ENCODE measurements around the gene PDHX.
"Not testable (repeated sequence)": the region's sequence is repeated elsewhere in the genome, so short reads cannot be mapped to it uniquely, and the experiment has no call there.

PDHX gene

GRCh38 chr11:34891611-34892010 lies 24.8 kb upstream of the PDHX start:
- Histone ChIP-seq H2AFZ (ENCODE audit: low read length, unreplicated experiment) (no peak overlapping the region), H3K27me3 (ENCODE audit: insufficient read depth, low read length) (no peaks in the 10 kb centered on the region), H3K36me3 (ENCODE audit: insufficient read depth, low read length) (no peaks in the 10 kb centered on the region; the same call in 1 of the 2 replicates), H3K4me1 (ENCODE audit: control insufficient read depth, insufficient read depth, low read length, unreplicated experiment) (no peaks in the 10 kb centered on the region), H3K27ac (ENCODE audit: low read depth, low read length) (no peak overlapping the region), H3K4me3 (ENCODE audit: low read depth, low read length) (no peak overlapping the region), H3K79me2 (ENCODE audit: control insufficient read depth, insufficient read depth, low read length, unreplicated experiment) (no peaks in the 10 kb centered on the region)

DNA sequence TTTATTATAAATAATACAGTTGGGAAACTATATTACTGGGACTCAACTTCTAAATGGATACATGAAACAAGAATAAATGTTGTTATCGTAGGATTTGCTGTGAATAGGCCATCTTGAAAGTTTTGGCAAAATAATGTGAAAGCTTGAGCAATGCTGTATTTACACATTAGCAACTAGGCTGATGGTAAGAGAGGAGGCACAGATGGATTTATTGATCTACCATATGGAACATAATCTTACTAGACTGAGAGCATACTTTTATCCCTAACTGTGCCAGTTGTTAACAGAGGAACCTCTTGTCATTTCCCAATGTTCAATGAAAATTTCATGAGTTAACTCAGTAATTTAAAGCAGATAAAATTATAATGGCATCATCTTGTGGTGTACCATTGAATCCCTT lies 23.0 kb upstream of the PDHX start:
- H3K36me3 ChIP-seq (ENCODE audit: insufficient read depth, low read length) = no peaks in the 10 kb centered on the region
- H3K4me3 ChIP-seq (ENCODE audit: low read depth, low read length) = no peak overlapping the region
- H3K27me3 ChIP-seq (ENCODE audit: insufficient read depth, low read length) = no peaks in the 10 kb centered on the region
- H3K4me1 ChIP-seq (ENCODE audit: control insufficient read depth, insufficient read depth, low read length, unreplicated experiment) = no peaks in the 10 kb centered on the region
- no peak overlapping the region for H2AFZ ChIP-seq (ENCODE audit: low read length, unreplicated experiment)
- no peak overlapping the region for H3K27ac ChIP-seq (ENCODE audit: low read depth, low read length)
- H3K79me2 ChIP-seq (ENCODE audit: control insufficient read depth, insufficient read depth, low read length, unreplicated experiment) = no peaks in the 10 kb centered on the region

- not testable (repeated sequence) for H3K36me3 ChIP-seq (ENCODE audit: insufficient read depth, low read length); H3K79me2 ChIP-seq (ENCODE audit: control insufficient read depth, insufficient read depth, low read length, unreplicated experiment); H3K4me1 ChIP-seq (ENCODE audit: control insufficient read depth, insufficient read depth, low read length, unreplicated experiment); H3K4me3 ChIP-seq (ENCODE audit: low read depth, low read length); H3K27ac ChIP-seq (ENCODE audit: low read depth, low read length); H3K27me3 ChIP-seq (ENCODE audit: insufficient read depth, low read length); H2AFZ ChIP-seq (ENCODE audit: low read length, unreplicated experiment)
Measured at GRCh38 chr11:34896191-34896590, 20.2 kb upstream of the PDHX start.

DNA sequence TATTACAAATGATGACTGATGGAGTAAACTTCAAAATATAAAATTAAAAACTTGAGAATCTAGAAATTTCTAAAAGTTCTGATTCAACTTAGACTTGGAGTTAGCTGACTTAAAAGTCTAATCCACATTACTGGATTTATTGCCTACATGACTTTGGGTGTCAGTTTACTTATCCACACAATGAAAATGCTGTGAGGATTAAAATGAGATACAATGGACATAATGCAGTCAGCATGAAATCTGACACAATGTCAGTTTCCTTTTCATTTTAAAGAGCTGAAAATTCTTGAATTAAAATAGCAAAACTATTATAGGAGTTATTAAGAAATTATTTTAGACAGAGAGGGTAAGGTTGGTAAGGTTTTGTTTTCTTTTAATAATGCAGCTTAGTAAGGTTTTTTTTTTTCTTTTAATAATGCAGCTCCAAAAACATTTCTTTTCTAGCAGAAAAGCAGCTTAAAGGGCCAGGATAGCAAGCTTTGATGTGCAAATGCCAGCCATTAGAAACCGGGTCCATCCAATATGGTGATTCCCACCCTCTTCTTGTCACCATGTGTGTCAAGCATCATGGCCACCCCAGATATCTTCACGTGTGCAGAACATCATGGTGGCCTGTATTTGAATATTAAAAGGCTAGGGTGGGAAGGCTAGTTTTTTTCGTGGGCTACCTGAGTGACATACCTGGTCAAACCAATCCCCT lies 19.1 kb upstream of the PDHX start:
- H3K27me3 ChIP-seq (ENCODE audit: insufficient read depth, low read length) = no peaks in the 10 kb centered on the region
- no peaks in the 10 kb centered on the region for H3K4me1 ChIP-seq (ENCODE audit: control insufficient read depth, insufficient read depth, low read length, unreplicated experiment)
- no peak overlapping the region for H2AFZ ChIP-seq (ENCODE audit: low read length, unreplicated experiment)
- peaks cover 6% of the 10 kb centered on the region for H3K79me2 ChIP-seq (ENCODE audit: control insufficient read depth, insufficient read depth, low read length, unreplicated experiment)
- peaks cover 18% of the 10 kb centered on the region; the same call in 1 of the 2 replicates for H3K36me3 ChIP-seq (ENCODE audit: insufficient read depth, low read length)
- no peak overlapping the region for H3K27ac ChIP-seq (ENCODE audit: low read depth, low read length)
- no peak overlapping the region for H3K4me3 ChIP-seq (ENCODE audit: low read depth, low read length)

- H3K79me2 ChIP-seq (ENCODE audit: control insufficient read depth, insufficient read depth, low read length, unreplicated experiment) = peaks cover 11% of the 10 kb centered on the region
- no peaks in the 10 kb centered on the region for H3K4me1 ChIP-seq (ENCODE audit: control insufficient read depth, insufficient read depth, low read length, unreplicated experiment)
- H3K27ac ChIP-seq (ENCODE audit: low read depth, low read length) = no peak overlapping the region
- peaks cover 27% of the 10 kb centered on the region; the same call in 1 of the 2 replicates for H3K36me3 ChIP-seq (ENCODE audit: insufficient read depth, low read length)
- no peak overlapping the region for H2AFZ ChIP-seq (ENCODE audit: low read length, unreplicated experiment)
- H3K27me3 ChIP-seq (ENCODE audit: insufficient read depth, low read length) = no peaks in the 10 kb centered on the region
- H3K4me3 ChIP-seq (ENCODE audit: low read depth, low read length) = no peak overlapping the region
Measured at GRCh38 chr11:34898474-34898873, 17.9 kb upstream of the PDHX start.

DNA sequence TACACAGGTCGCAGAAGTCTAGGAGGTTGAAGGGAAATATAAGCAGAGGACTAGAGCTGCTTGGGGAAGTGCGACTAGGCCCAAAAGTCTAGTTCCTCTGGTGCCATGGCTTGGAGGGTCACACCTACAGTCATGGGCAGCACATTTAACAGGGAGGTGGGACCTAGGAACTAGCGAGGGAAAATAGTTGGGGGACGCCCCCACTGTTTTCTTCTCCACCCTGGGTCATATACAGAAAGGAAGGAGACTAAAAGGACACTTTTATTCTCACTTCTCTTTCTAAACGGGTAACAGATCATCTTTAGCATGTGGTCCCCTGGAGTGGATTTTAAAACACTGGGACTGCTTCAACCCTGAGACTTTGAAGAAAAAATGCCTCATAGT lies 16.8 kb upstream of the PDHX start:
- H3K4me1 ChIP-seq (ENCODE audit: control insufficient read depth, insufficient read depth, low read length, unreplicated experiment) = no peaks in the 10 kb centered on the region
- peaks cover 27% of the 10 kb centered on the region; the same call in 1 of the 2 replicates for H3K36me3 ChIP-seq (ENCODE audit: insufficient read depth, low read length)
- H3K4me3 ChIP-seq (ENCODE audit: low read depth, low read length) = no peak overlapping the region
- no peak overlapping the region for H3K27ac ChIP-seq (ENCODE audit: low read depth, low read length)
- peaks cover 12% of the 10 kb centered on the region for H3K79me2 ChIP-seq (ENCODE audit: control insufficient read depth, insufficient read depth, low read length, unreplicated experiment)
- H2AFZ ChIP-seq (ENCODE audit: low read length, unreplicated experiment) = no peak overlapping the region
- no peaks in the 10 kb centered on the region for H3K27me3 ChIP-seq (ENCODE audit: insufficient read depth, low read length)

GRCh38 chr11:34904421-34904955 lies 11.9 kb upstream of the PDHX start:
- Histone ChIP-seq H2AFZ (ENCODE audit: low read length, unreplicated experiment) (no peak overlapping the region), H3K27me3 (ENCODE audit: insufficient read depth, low read length) (no peaks in the 10 kb centered on the region), H3K4me1 (ENCODE audit: control insufficient read depth, insufficient read depth, low read length, unreplicated experiment) (no peaks in the 10 kb centered on the region), H3K27ac (ENCODE audit: low read depth, low read length) (no peak overlapping the region), H3K36me3 (ENCODE audit: insufficient read depth, low read length) (peaks cover 26% of the 10 kb centered on the region; the same call in 1 of the 2 replicates), H3K79me2 (ENCODE audit: control insufficient read depth, insufficient read depth, low read length, unreplicated experiment) (peaks cover 12% of the 10 kb centered on the region), H3K4me3 (ENCODE audit: low read depth, low read length) (no peak overlapping the region)

- H2AFZ ChIP-seq (ENCODE audit: low read length, unreplicated experiment) = no peak overlapping the region
- H3K27me3 ChIP-seq (ENCODE audit: insufficient read depth, low read length) = no peaks in the 10 kb centered on the region
- peaks cover 12% of the 10 kb centered on the region for H3K79me2 ChIP-seq (ENCODE audit: control insufficient read depth, insufficient read depth, low read length, unreplicated experiment)
- H3K36me3 ChIP-seq (ENCODE audit: insufficient read depth, low read length) = peaks cover 22% of the 10 kb centered on the region; the same call in 1 of the 2 replicates
- no peak overlapping the region for H3K27ac ChIP-seq (ENCODE audit: low read depth, low read length)
- no peaks in the 10 kb centered on the region for H3K4me1 ChIP-seq (ENCODE audit: control insufficient read depth, insufficient read depth, low read length, unreplicated experiment)
- H3K4me3 ChIP-seq (ENCODE audit: low read depth, low read length) = no peak overlapping the region
Measured at GRCh38 chr11:34905666-34906065, 10.8 kb upstream of the PDHX start.

GRCh38 chr11:34907934-34908593 lies 8.4 kb upstream of the PDHX start:
- H3K4me1 ChIP-seq (ENCODE audit: control insufficient read depth, insufficient read depth, low read length, unreplicated experiment) = no peaks in the 10 kb centered on the region
- H3K27me3 ChIP-seq (ENCODE audit: insufficient read depth, low read length) = no peaks in the 10 kb centered on the region
- no peak overlapping the region for H3K27ac ChIP-seq (ENCODE audit: low read depth, low read length)
- no peak overlapping the region for H2AFZ ChIP-seq (ENCODE audit: low read length, unreplicated experiment)
- peaks cover 6% of the 10 kb centered on the region for H3K79me2 ChIP-seq (ENCODE audit: control insufficient read depth, insufficient read depth, low read length, unreplicated experiment)
- peaks cover 3% of the 10 kb centered on the region; the same call in 1 of the 2 replicates for H3K36me3 ChIP-seq (ENCODE audit: insufficient read depth, low read length)
- H3K4me3 ChIP-seq (ENCODE audit: low read depth, low read length) = no peak overlapping the region

DNA sequence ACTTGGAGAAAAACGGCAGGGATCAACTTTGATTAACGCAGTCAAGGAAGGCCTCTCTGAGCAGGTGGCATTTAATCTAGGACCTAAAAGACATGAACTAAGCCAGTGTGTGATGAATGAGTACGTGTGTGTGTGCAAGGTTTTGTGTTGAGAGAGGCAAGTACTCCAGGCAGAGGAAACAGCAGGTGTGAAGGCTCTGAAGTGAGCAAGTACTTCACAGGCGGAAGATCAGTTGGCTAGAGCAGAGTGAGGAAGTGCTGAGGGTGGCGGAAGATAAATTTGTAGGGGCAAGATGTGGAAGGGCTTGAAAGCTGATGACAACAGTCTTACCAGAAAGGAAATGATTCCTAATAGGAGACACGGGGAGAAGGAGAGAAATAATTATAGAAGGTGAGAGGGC lies 7.0 kb upstream of the PDHX start:
- Histone ChIP-seq H3K4me3 (ENCODE audit: low read depth, low read length) (no peak overlapping the region), H3K27ac (ENCODE audit: low read depth, low read length) (no peak overlapping the region), H3K36me3 (ENCODE audit: insufficient read depth, low read length) (peaks cover 7% of the 10 kb centered on the region; the same call in 1 of the 2 replicates), H3K27me3 (ENCODE audit: insufficient read depth, low read length) (no peaks in the 10 kb centered on the region), H2AFZ (ENCODE audit: low read length, unreplicated experiment) (no peak overlapping the region), H3K4me1 (ENCODE audit: control insufficient read depth, insufficient read depth, low read length, unreplicated experiment) (no peaks in the 10 kb centered on the region), H3K79me2 (ENCODE audit: control insufficient read depth, insufficient read depth, low read length, unreplicated experiment) (peaks cover 7% of the 10 kb centered on the region)

DNA sequence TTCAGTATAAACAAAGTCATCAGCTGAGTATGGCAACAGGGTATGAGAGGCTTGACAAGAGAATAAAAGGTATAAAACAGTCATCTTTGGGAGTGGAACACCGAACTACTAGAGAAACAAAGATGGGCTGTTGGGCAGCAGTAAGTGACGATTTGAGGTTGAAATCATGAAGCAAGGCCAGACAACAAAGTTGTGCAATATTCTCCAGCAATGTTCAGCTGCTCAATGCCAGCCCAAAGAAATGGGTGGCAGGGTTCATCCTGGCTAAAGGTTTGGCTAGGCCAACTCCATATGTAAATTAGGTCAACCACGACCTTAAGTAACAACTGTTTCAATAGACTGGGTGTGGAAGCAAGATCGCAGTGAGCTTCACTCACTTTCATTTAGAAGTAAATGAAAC lies 6.5 kb upstream of the PDHX start:
- no peaks in the 10 kb centered on the region for H3K27me3 ChIP-seq (ENCODE audit: insufficient read depth, low read length)
- H3K27ac ChIP-seq (ENCODE audit: low read depth, low read length) = no peak overlapping the region
- H3K79me2 ChIP-seq (ENCODE audit: control insufficient read depth, insufficient read depth, low read length, unreplicated experiment) = peaks cover 11% of the 10 kb centered on the region
- H2AFZ ChIP-seq (ENCODE audit: low read length, unreplicated experiment) = no peak overlapping the region
- peaks cover 2% of the 10 kb centered on the region for H3K4me1 ChIP-seq (ENCODE audit: control insufficient read depth, insufficient read depth, low read length, unreplicated experiment)
- H3K4me3 ChIP-seq (ENCODE audit: low read depth, low read length) = no peak overlapping the region
- H3K36me3 ChIP-seq (ENCODE audit: insufficient read depth, low read length) = peaks cover 8% of the 10 kb centered on the region; the same call in 1 of the 2 replicates

All from ACC112 (cell line).